Esophagus (tissue), 2 donors: ENCODE measurements around the gene FAM120A. TPM values are rescaled to one million over a fixed set of nuclear protein-coding genes. Genes with fewer than 3 reads are reported as not detected.
A peak's percentile ranks its signal among the peaks of the same experiment; 100 is the strongest.

Experiments
- H3K27ac ChIP-seq, 2 donors: one replicate each; pipeline ENCODE4 v1.5.1; 2013; ENCODE audit warnings: low read depth in 2 of 2, mild to moderate bottlenecking in 2 of 2, inconsistent platforms in 1 of 2, low read length in 1 of 2, moderate library complexity in 1 of 2
- H3K27me3 ChIP-seq, 2 donors: one replicate each; pipeline ENCODE4 v1.6.1; 2013; ENCODE audit warnings: low read length in 2 of 2, control low read depth in 1 of 2, mild to moderate bottlenecking in 1 of 2; ENCODE audit not compliant: insufficient read depth in 2 of 2, control insufficient read depth in 1 of 2
- H3K36me3 ChIP-seq, 2 donors: one replicate each; pipeline ENCODE4 v1.6.1; 2013; ENCODE audit warnings: low read length in 1 of 2; ENCODE audit not compliant: control insufficient read depth in 2 of 2, insufficient read depth in 2 of 2
- H3K4me1 ChIP-seq, 2 donors: one replicate each; pipeline ENCODE4 v1.6.1; 2013; ENCODE audit warnings: low read length in 1 of 2; ENCODE audit not compliant: control insufficient read depth in 2 of 2, insufficient read depth in 2 of 2
- H3K4me3 ChIP-seq, 2 donors: one replicate each; pipeline ENCODE4 v1.5.1; 2013; ENCODE audit warnings: low read length in 2 of 2, mild to moderate bottlenecking in 2 of 2, low read depth in 1 of 2, moderate library complexity in 1 of 2
- H3K9me3 ChIP-seq, 2 donors: one replicate each; pipeline ENCODE4 v1.6.1; 2013; ENCODE audit warnings: mild to moderate bottlenecking in 2 of 2, low read depth in 1 of 2, low read length in 1 of 2, moderate library complexity in 1 of 2; ENCODE audit not compliant: control insufficient read depth in 2 of 2, insufficient read depth in 1 of 2
- WGBS, 2 donors: extraction: QIAGEN DNeasy Blood & Tissue Kit; methylation state at CpG; one replicate each; pipeline ENCODE4 v1.1.7; 2013; 5-methylcytosine and 5-hydroxymethylcytosine counted together
- polyA plus RNA-seq, 2 donors: library from polyadenylated mRNA; stranded (reverse); fragments of 200-250 nt; gene quantifications; one replicate each; pipeline ENCODE4 v1.2.3, GENCODE V29; 2013
- donor health status: healthy with polysubstance abuse.
- donor health status: Bipolar disorder and iron deficiency.

FAM120A gene
- polyA plus RNA-seq, 2 donors = 31.3 to 32.1 TPM

- no peak overlapping the region for H3K4me3 ChIP-seq
- peaks cover 0 to 2% of the 10 kb centered on the region in 2 donors for H3K4me1 ChIP-seq
- no peaks in the 10 kb centered on the region for H3K9me3 ChIP-seq
- peaks cover 15 to 21% of the 10 kb centered on the region in 2 donors for H3K36me3 ChIP-seq
- WGBS, 2 donors = 87 to 92% methylated on average over 15 of the region's 15 CpGs
- no peaks in the 10 kb centered on the region for H3K27me3 ChIP-seq
- H3K27ac ChIP-seq = no peak overlapping the region
Measured at GRCh38 chr9:93557366-93558137, 106.1 kb downstream of the FAM120A start.

DNA sequence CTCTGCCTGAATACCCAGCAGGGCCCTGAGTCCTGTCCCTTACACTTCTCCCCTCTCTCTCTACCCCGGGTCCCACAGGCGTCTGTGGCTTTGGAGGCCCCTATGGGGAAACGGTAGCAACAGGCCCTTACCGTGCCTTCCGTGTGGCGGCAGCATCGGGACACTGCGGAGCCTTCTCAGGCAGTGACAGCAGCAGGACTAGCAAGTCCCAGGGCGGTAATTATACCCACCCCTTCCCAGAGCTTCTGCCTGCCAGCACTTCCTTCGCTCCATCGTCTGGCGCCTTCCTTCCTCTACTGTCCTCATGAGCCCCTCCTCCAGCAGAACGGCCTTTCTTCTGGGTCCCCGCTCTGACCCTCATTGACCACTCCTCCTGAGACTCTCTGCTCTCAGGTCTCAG is 107.0 kb downstream of the FAM120A start:
- Histone ChIP-seq H3K27ac (no peak overlapping the region), H3K4me1 (peaks cover 0 to 2% of the 10 kb centered on the region in 2 donors), H3K9me3 (no peaks in the 10 kb centered on the region), H3K36me3 (peaks cover 20 to 24% of the 10 kb centered on the region in 2 donors), H3K4me3 (no peak overlapping the region), H3K27me3 (no peaks in the 10 kb centered on the region)
- WGBS, 2 donors = 92% methylated on average over 14 of the region's 14 CpGs

- Histone ChIP-seq H3K4me1 (no peaks in the 10 kb centered on the region), H3K4me3 (no peak overlapping the region), H3K27me3 (no peaks in the 10 kb centered on the region), H3K36me3 (peaks cover 22 to 26% of the 10 kb centered on the region in 2 donors), H3K9me3 (no peaks in the 10 kb centered on the region), H3K27ac (no peak overlapping the region)
- WGBS, 2 donors = 83 to 87% methylated on average over 5 of the region's 5 CpGs
Measured at GRCh38 chr9:93560991-93561390, 109.5 kb downstream of the FAM120A start.

- H3K27ac ChIP-seq = no peak overlapping the region
- WGBS, 2 donors = 61 to 66% methylated on average over 2 of the region's 2 CpGs
- no peaks in the 10 kb centered on the region for H3K9me3 ChIP-seq
- H3K4me3 ChIP-seq = no peak overlapping the region
- peaks cover 22 to 26% of the 10 kb centered on the region in 2 donors for H3K36me3 ChIP-seq
- H3K27me3 ChIP-seq = no peaks in the 10 kb centered on the region
- H3K4me1 ChIP-seq = peaks cover 0 to 4% of the 10 kb centered on the region in 2 donors
Measured at GRCh38 chr9:93562157-93562556, 110.7 kb downstream of the FAM120A start.

DNA sequence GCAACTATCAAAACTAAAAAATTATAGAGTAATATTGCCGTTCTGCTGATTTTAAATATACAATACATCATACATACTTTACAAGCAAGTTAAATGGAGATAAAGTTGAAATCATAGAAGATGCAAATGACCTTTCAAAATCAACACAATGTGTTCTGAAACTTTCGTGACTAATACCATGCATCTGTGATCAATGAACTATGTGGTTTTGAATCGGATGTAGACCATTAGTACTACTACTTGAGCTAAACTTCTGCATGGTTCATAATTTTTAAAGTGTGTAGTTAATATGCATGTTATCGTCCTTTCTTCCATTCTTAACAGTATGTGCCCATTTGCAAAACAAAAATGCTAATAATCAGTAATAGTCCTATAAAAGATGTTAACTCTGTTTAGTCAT is 113.6 kb downstream of the FAM120A start:
- Histone ChIP-seq H3K4me1 (peaks cover 2 to 10% of the 10 kb centered on the region in 2 donors), H3K9me3 (no peaks in the 10 kb centered on the region), H3K27ac (no peak overlapping the region), H3K4me3 (no peak overlapping the region), H3K27me3 (no peaks in the 10 kb centered on the region), H3K36me3 (peaks cover 8 to 9% of the 10 kb centered on the region in 2 donors)
- WGBS, 2 donors = 76 to 88% methylated on average over 4 of the region's 4 CpGs

DNA sequence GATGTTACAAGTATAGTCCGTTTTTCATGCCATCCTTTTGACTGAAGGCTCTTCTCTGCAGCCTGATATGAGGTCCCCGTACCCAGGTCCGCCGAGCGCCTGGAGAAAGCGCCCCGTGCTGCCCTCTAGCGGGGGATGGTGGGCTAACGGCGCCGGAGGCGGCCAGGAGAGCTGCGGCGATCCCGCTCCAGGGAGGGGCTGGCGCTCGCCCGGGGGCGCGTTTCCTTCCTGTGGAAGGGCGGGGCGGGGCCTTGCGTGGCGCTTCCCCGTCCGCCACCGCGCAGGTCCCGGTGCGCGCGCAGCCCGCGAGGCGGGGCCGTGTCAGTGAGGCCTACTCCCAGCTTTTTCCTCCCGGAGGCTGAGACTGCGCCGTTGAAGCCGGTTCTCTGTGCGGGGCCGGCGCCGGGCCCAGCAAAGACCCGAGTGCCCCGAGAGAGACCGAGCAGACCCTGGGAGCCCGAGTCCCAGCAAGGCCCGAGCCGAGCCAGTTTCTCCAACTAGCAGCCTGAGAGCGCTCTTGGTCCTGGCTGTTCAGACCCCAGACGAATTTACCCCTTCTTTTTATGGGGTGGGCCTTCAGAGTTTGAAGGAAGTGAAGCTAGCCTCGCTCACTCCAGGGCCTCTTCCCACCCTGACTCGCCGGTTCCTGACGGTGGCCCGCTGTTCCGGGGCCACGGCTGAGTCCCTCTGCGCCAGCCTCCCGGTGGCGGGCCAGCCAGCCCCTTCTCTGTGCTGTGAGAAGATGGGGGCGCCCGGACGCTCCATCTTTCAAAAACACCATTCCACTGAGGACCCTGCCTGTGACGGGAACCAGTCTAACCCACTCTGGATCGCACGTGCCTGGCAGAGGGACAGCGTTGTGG is 115.2 kb downstream of the FAM120A start:
- 1 to 2% methylated on average over 69 of the region's 69 CpGs for WGBS, 2 donors

GRCh38 chr9:93567271-93567959 is 115.9 kb downstream of the FAM120A start:
- Histone ChIP-seq H3K36me3 (peaks cover 5 to 9% of the 10 kb centered on the region in 2 donors), H3K4me1 (peaks cover 2 to 10% of the 10 kb centered on the region in 2 donors), H3K27ac (peak overlapping the region; percentile 87 to 91), H3K9me3 (no peaks in the 10 kb centered on the region), H3K27me3 (no peaks in the 10 kb centered on the region), H3K4me3 (peak overlapping the region; percentile 54 to 55)
- 64 to 67% methylated on average over 15 of the region's 15 CpGs for WGBS, 2 donors

More for the DNA sequence above, 115.2 kb downstream of the FAM120A start:
- Histone ChIP-seq H3K9me3 (no peaks in the 10 kb centered on the region), H3K36me3 (peaks cover 8 to 9% of the 10 kb centered on the region in 2 donors), H3K4me1 (peaks cover 2 to 10% of the 10 kb centered on the region in 2 donors), H3K4me3 (peak overlapping the region; percentile 54 to 55), H3K27ac (peak overlapping the region; percentile 87 to 91), H3K27me3 (no peaks in the 10 kb centered on the region)

DNA sequence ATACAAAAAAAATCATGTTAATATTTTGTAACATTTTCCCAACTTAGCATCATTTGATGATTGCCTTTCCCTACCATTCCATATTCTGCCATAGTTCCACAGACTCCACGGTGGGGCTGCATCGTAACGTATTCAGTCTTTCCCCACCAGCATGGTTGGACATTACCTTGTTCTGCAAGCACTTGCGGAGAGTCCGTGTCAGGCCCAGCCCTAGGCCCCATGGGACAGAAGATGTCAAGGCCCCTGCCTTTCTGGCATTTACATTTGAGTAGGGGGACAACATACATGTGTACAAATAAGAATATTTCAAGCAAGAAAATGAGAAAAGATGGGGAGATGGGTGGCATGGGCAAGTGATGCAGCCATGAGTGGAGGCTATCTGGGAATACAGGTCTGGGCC is 116.7 kb downstream of the FAM120A start:
- peaks cover 3 to 7% of the 10 kb centered on the region in 2 donors for H3K36me3 ChIP-seq
- no peak overlapping the region for H3K4me3 ChIP-seq
- H3K27ac ChIP-seq = no peak overlapping the region
- H3K4me1 ChIP-seq = peaks cover 2 to 10% of the 10 kb centered on the region in 2 donors
- H3K27me3 ChIP-seq = no peaks in the 10 kb centered on the region
- WGBS, 2 donors = 96% methylated on average over 5 of the region's 5 CpGs
- no peaks in the 10 kb centered on the region for H3K9me3 ChIP-seq

GRCh38 chr9:93569621-93570174 is 118.2 kb downstream of the FAM120A start:
- H3K4me1 ChIP-seq = peaks cover 2 to 12% of the 10 kb centered on the region in 2 donors
- H3K27ac ChIP-seq = no peak overlapping the region
- no peaks in the 10 kb centered on the region for H3K9me3 ChIP-seq
- 86 to 91% methylated on average over 1 of the region's 1 CpG for WGBS, 2 donors
- no peaks in the 10 kb centered on the region for H3K36me3 ChIP-seq
- H3K27me3 ChIP-seq = no peaks in the 10 kb centered on the region
- no peak overlapping the region for H3K4me3 ChIP-seq
